Progenitor cell of endocrine pancreas (in vitro differentiated cells): ENCODE data around the gene ODF2L. TPM values are rescaled to one million over a fixed set of nuclear protein-coding genes. Genes with fewer than 3 reads are reported as not detected.
A peak's percentile ranks its signal among the peaks of the same experiment; 100 is the strongest.

Experiments
- DNase-seq: peaks from one replicate; pipeline ENCODE4 v3.0.0; 2021; ENCODE audit warnings: low spot score; ENCODE audit not compliant: unreplicated experiment
- H3K27ac Mint-ChIP-seq: 2 replicates; pipeline ENCODE4 v1.8.0; 2021; ENCODE audit warnings: mild to moderate bottlenecking, moderate library complexity, mixed read lengths
- H3K27me3 Mint-ChIP-seq: 2 replicates; pipeline ENCODE4 v1.8.0; 2021; ENCODE audit warnings: mixed read lengths
- H3K36me3 Mint-ChIP-seq: 2 replicates; pipeline ENCODE4 v1.8.0; 2022; ENCODE audit warnings: mixed read lengths; ENCODE audit not compliant: insufficient read depth
- H3K4me1 Mint-ChIP-seq: 2 replicates; pipeline ENCODE4 v1.8.0; 2021; ENCODE audit warnings: low read depth, mixed read lengths
- H3K4me3 Mint-ChIP-seq: 2 replicates; pipeline ENCODE4 v1.8.0; 2021; ENCODE audit warnings: low read depth, mild to moderate bottlenecking, moderate library complexity, mixed read lengths
- H3K9me3 Mint-ChIP-seq: 2 replicates; pipeline ENCODE4 v1.8.0; 2021; ENCODE audit warnings: low read depth, mixed read lengths
- CTCF ChIP-seq: fragments of 200-600 bp; sonication (generic); IDR thresholded peaks from one replicate; pipeline ENCODE4 v1.5.0; 2021; ENCODE audit warnings: antibody characterized with exemption, mild to moderate bottlenecking; ENCODE audit not compliant: unreplicated experiment
- long read RNA-seq: library from polyadenylated mRNA; unstranded; transcript quantifications from one replicate; pipeline ENCODE4 v2.0.0, GENCODE V29; 2020
- total RNA-seq: library from RNA; stranded (reverse); gene quantifications from 2 replicates; pipeline ENCODE4 v1.2.1, GENCODE V29; 2021

The ODF2L gene
- total RNA-seq, result 111 and 113 TPM in 2 replicates
- long read RNA-seq, transcript ODF2L-218 (11 exons, 1,422 nt), result major isoform, 11 of 174 reads
- long read RNA-seq, partial matches to known transcripts, result 124 of 174 reads
- long read RNA-seq, other reads (novel, unspliced or antisense), result 33 of 174 reads

GRCh38 chr1:86395751-86396497 is at the start of gene ODF2L:
ODF2L (minus strand) TSS chr1:86396323; CDS start chr1:86387027, 9,296 bp downstream.
- TF ChIP-seq CTCF, result no peak
- H3K9me3 Mint-ChIP-seq, result peaks cover 11% of the 10 kb centered on the region
- DNase-seq, result peak; percentile 73
- H3K36me3 Mint-ChIP-seq, result peaks cover 15% of the 10 kb centered on the region
- H3K4me1 Mint-ChIP-seq, result peaks cover 23% of the 10 kb centered on the region
- H3K27ac Mint-ChIP-seq, result peak within 1 kb of the TSS; percentile 99
- peak within 1 kb of the TSS; percentile 94 for H3K4me3 Mint-ChIP-seq
- H3K27me3 Mint-ChIP-seq, result no peaks in the 10 kb centered on the region

GRCh38 chr1:86445919-86446318 is 49.8 kb upstream of the ODF2L start:
- H3K27ac Mint-ChIP-seq, result no peak overlapping the region
- no peaks in the 10 kb centered on the region for H3K27me3 Mint-ChIP-seq
- DNase-seq, result no peak
- TF ChIP-seq CTCF, result no peak
- no peaks in the 10 kb centered on the region for H3K9me3 Mint-ChIP-seq
- H3K36me3 Mint-ChIP-seq, result no peaks in the 10 kb centered on the region
- no peak overlapping the region for H3K4me3 Mint-ChIP-seq
- H3K4me1 Mint-ChIP-seq, result no peaks in the 10 kb centered on the region

GRCh38 chr1:86441997-86442396 is 45.9 kb upstream of the ODF2L start:
- no peak overlapping the region for H3K27ac Mint-ChIP-seq
- no peak overlapping the region for H3K4me3 Mint-ChIP-seq
- no peaks in the 10 kb centered on the region for H3K36me3 Mint-ChIP-seq
- peaks cover 3% of the 10 kb centered on the region for H3K27me3 Mint-ChIP-seq
- H3K9me3 Mint-ChIP-seq, result no peaks in the 10 kb centered on the region
- no peak for DNase-seq
- no peak for TF ChIP-seq CTCF
- H3K4me1 Mint-ChIP-seq, result no peaks in the 10 kb centered on the region

GRCh38 chr1:86441581-86441980 is 45.5 kb upstream of the ODF2L start:
- H3K4me3 Mint-ChIP-seq, result no peak overlapping the region
- TF ChIP-seq CTCF, result no peak
- H3K36me3 Mint-ChIP-seq, result no peaks in the 10 kb centered on the region
- no peak for DNase-seq
- no peaks in the 10 kb centered on the region for H3K9me3 Mint-ChIP-seq
- H3K27me3 Mint-ChIP-seq, result peaks cover 3% of the 10 kb centered on the region
- H3K27ac Mint-ChIP-seq, result no peak overlapping the region
- H3K4me1 Mint-ChIP-seq, result no peaks in the 10 kb centered on the region

- Mint-ChIP-seq H3K27me3 (peaks cover 3% of the 10 kb centered on the region), H3K4me1 (peaks cover 2% of the 10 kb centered on the region), H3K36me3 (no peaks in the 10 kb centered on the region), H3K4me3 (no peak overlapping the region), H3K9me3 (no peaks in the 10 kb centered on the region), H3K27ac (no peak overlapping the region)
- no peak for TF ChIP-seq CTCF
- no peak for DNase-seq
Measured at GRCh38 chr1:86436041-86436440, 39.9 kb upstream of the ODF2L start.
